Measurements from ENCODE around the gene GLIS1. TPM values are rescaled to one million over a fixed set of nuclear protein-coding genes. Genes with fewer than 3 reads are reported as not detected.

The GLIS1 gene
- polyA plus RNA-seq, 3 donors, result not detected

- peaks cover 3 to 5% (median 4%) of the 10 kb centered on the region in 3 donors for H3K27me3 Mint-ChIP-seq (ENCODE audit: low read depth in 3 of 3)
- no peak overlapping the region for H3K27ac ChIP-seq (ENCODE audit: low read depth in 1 of 2, low read length in 2 of 2)
- no peaks in the 10 kb centered on the region for H3K27me3 ChIP-seq (ENCODE audit: control insufficient read depth in 2 of 2, insufficient read depth in 2 of 2, low read length in 2 of 2)
- no peak overlapping the region for H3K4me3 ChIP-seq (replicated peaks in 1 of 3; ENCODE audit: low read depth in 2 of 3, low read length in 3 of 3)
- H3K4me3 Mint-ChIP-seq, result no peak overlapping the region
- H3K36me3 ChIP-seq (replicated peaks in 1 of 2; ENCODE audit: control insufficient read depth in 1 of 2, insufficient read depth in 2 of 2, low read length in 2 of 2), result no peaks in the 10 kb centered on the region
- H3K9me3 Mint-ChIP-seq, result no peaks in the 10 kb centered on the region
- H4K20me1 ChIP-seq (ENCODE audit: insufficient read depth, low read length), result no peaks in the 10 kb centered on the region
- no peak for DNase-seq
- no peaks in the 10 kb centered on the region for H3K9me3 ChIP-seq (replicated peaks in 1 of 2; ENCODE audit: control insufficient read depth in 1 of 2, insufficient read depth in 1 of 2, low read length in 2 of 2)
- TF ChIP-seq CTCF (IDR thresholded peaks at IDR 0.05), result no peak
- H2AFZ ChIP-seq (ENCODE audit: insufficient read depth, low read depth, low read length, poor library complexity, severe bottlenecking), result no peak overlapping the region
- no peak overlapping the region for H3K27ac Mint-ChIP-seq
- H3K4me2 ChIP-seq (replicated peaks; ENCODE audit: extremely low read depth, low read length, poor library complexity, severe bottlenecking), result no peak overlapping the region
- H3K4me1 ChIP-seq (ENCODE audit: control insufficient read depth in 1 of 2, insufficient read depth in 2 of 2, low read length in 2 of 2), result no peaks in the 10 kb centered on the region
- intact Hi-C loops (cut with micrococcal nuclease), result no loop called here
- no peaks in the 10 kb centered on the region for H3K79me2 ChIP-seq (ENCODE audit: insufficient read depth, low read length)
- WGBS (ENCODE audit: insufficient coverage), result 86% methylated on average over 6 of the region's 9 CpGs
- no peaks in the 10 kb centered on the region for H3K36me3 Mint-ChIP-seq
- no peak overlapping the region for H3K9ac ChIP-seq (ENCODE audit: insufficient read depth, low read length, poor library complexity, severe bottlenecking)
- H3K4me1 Mint-ChIP-seq, result no peaks in the 10 kb centered on the region
Observed at GRCh38 chr1:53641481-53642214, 97.3 kb downstream of the GLIS1 start.

GRCh38 chr1:53640701-53641075 lies 98.3 kb downstream of the GLIS1 start:
- Histone ChIP-seq H2AFZ (ENCODE audit: insufficient read depth, low read depth, low read length, poor library complexity, severe bottlenecking) (no peak overlapping the region), H3K79me2 (ENCODE audit: insufficient read depth, low read length) (no peaks in the 10 kb centered on the region), H3K36me3 (replicated peaks in 1 of 2; ENCODE audit: control insufficient read depth in 1 of 2, insufficient read depth in 2 of 2, low read length in 2 of 2) (no peaks in the 10 kb centered on the region), H3K9me3 (replicated peaks in 1 of 2; ENCODE audit: control insufficient read depth in 1 of 2, insufficient read depth in 1 of 2, low read length in 2 of 2) (no peaks in the 10 kb centered on the region), H3K9ac (ENCODE audit: insufficient read depth, low read length, poor library complexity, severe bottlenecking) (no peak overlapping the region), H4K20me1 (ENCODE audit: insufficient read depth, low read length) (no peaks in the 10 kb centered on the region), H3K4me2 (replicated peaks; ENCODE audit: extremely low read depth, low read length, poor library complexity, severe bottlenecking) (no peak overlapping the region), H3K27ac (ENCODE audit: low read depth in 1 of 2, low read length in 2 of 2) (no peak overlapping the region), H3K4me3 (replicated peaks in 1 of 3; ENCODE audit: low read depth in 2 of 3, low read length in 3 of 3) (no peak overlapping the region), H3K27me3 (ENCODE audit: control insufficient read depth in 2 of 2, insufficient read depth in 2 of 2, low read length in 2 of 2) (no peaks in the 10 kb centered on the region), H3K4me1 (ENCODE audit: control insufficient read depth in 1 of 2, insufficient read depth in 2 of 2, low read length in 2 of 2) (no peaks in the 10 kb centered on the region)
- H3K27ac Mint-ChIP-seq, result no peak overlapping the region
- no peaks in the 10 kb centered on the region for H3K9me3 Mint-ChIP-seq
- H3K4me1 Mint-ChIP-seq, result no peaks in the 10 kb centered on the region
- 100% methylated on average over 2 of the region's 6 CpGs for WGBS (ENCODE audit: insufficient coverage)
- intact Hi-C loops (cut with micrococcal nuclease), result no loop called here
- no peaks in the 10 kb centered on the region for H3K36me3 Mint-ChIP-seq
- no peak for TF ChIP-seq CTCF (IDR thresholded peaks at IDR 0.05)
- no peak overlapping the region for H3K4me3 Mint-ChIP-seq
- H3K27me3 Mint-ChIP-seq (ENCODE audit: low read depth in 3 of 3), result peaks cover 3 to 5% (median 4%) of the 10 kb centered on the region in 3 donors
- no peak for DNase-seq
